ENCODE results near the gene HSPA8.

The HSPA8 gene

DNA sequence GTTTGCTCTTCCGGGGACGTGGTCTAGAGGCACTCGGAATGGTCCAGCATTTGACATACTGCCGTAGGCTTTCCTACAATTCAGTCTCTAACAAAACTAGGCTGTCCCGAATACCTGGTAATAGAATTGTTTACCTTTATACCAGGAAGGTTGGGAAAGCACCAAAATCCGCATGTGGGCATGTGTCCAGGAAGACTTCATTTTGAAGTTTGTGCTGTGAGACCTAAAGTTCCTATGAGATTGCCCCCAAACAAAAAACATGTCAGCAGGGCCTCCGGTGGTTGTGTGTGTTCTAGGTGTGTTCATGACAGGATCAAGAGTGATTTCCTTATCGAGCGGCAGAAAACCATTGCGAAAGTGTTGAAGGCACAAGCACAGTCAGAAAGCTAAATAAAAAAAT is 26.1 kb downstream of the HSPA8 start:
- no peak overlapping the region for H3K4me3 ChIP-seq (ENCODE audit: low read length)
- H3K9ac ChIP-seq (ENCODE audit: low read length), result no peak overlapping the region

DNA sequence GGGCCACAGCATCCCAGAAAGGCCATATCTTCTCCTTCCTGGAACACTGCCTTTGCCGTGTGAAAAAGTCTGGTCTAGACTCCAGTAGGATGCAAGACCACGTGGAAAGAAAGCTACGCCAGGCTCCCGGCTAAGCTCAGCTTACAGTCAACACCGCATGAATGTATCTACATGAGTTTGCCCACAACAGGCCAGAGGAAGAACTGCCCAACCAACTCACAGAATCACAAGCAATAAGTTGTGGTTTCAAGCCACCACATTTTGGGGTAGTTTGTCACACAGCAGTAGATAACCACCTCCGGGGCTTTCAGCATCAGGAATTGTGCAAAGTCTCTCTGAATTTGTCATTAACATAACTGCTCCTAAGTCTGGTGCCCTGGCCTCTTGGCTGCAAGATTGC is 27.3 kb downstream of the HSPA8 start:
- Histone ChIP-seq H3K9me3 (ENCODE audit: control insufficient read depth, low read depth, low read length) (no peaks in the 10 kb centered on the region), H3K36me3 (ENCODE audit: control insufficient read depth, low read depth, low read length) (no peaks in the 10 kb centered on the region), H3K27ac (ENCODE audit: low read length) (no peak overlapping the region), H3K27me3 (ENCODE audit: control insufficient read depth, insufficient read depth, low read length) (no peaks in the 10 kb centered on the region), H3K4me1 (ENCODE audit: control insufficient read depth, low read depth, low read length) (peaks cover 6% of the 10 kb centered on the region), H3K9ac (ENCODE audit: low read length) (no peak overlapping the region), H3K4me3 (ENCODE audit: low read length) (no peak overlapping the region)

More for the DNA sequence above, 26.1 kb downstream of the HSPA8 start:
- Histone ChIP-seq H3K4me1 (ENCODE audit: control insufficient read depth, low read depth, low read length) (no peaks in the 10 kb centered on the region), H3K27me3 (ENCODE audit: control insufficient read depth, insufficient read depth, low read length) (no peaks in the 10 kb centered on the region), H3K9me3 (ENCODE audit: control insufficient read depth, low read depth, low read length) (no peaks in the 10 kb centered on the region), H3K36me3 (ENCODE audit: control insufficient read depth, low read depth, low read length) (no peaks in the 10 kb centered on the region), H3K27ac (ENCODE audit: low read length) (no peak overlapping the region)

DNA sequence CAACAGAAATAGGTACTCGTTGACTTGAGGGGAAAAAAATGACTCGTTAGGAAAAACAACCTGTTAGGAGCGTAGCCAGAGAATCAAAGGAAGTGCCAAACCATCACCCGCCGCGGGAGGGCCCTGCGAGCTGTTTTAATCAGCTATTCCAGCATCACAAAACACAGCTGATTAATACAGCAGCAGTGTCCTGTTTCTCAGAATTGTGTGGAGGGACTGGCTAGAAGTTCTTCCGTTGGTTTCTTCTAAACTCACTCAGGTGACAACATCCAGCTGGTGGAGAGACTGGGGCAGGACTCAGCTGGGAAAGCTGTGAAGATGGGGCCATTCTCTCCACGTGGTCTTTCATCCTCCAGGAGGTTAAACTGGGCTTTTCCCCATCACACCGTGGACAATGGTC is 28.0 kb downstream of the HSPA8 start:
- Histone ChIP-seq H3K9me3 (ENCODE audit: control insufficient read depth, low read depth, low read length) (no peaks in the 10 kb centered on the region), H3K27me3 (ENCODE audit: control insufficient read depth, insufficient read depth, low read length) (no peaks in the 10 kb centered on the region), H3K36me3 (ENCODE audit: control insufficient read depth, low read depth, low read length) (no peaks in the 10 kb centered on the region), H3K4me3 (ENCODE audit: low read length) (no peak overlapping the region), H3K4me1 (ENCODE audit: control insufficient read depth, low read depth, low read length) (peaks cover 6% of the 10 kb centered on the region), H3K9ac (ENCODE audit: low read length) (no peak overlapping the region), H3K27ac (ENCODE audit: low read length) (no peak overlapping the region)

DNA sequence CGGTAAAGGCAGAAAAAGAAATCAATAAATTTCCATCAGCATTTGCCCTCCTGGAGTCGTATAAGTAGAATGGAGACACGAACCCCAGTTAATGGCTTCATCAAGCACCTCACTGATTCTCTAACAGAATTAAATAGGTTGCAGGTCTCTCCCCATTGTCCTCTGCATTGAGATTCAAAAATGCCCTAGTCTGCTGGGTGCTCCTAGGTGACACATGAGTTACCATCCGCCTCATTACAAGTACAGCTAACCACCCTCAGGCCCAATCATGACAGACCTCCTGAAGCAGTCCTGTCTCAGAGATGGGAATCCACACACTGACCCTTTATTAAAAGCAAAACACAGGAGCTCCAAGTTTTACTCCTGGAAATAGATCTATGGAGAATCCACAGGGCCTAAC is 31.4 kb downstream of the HSPA8 start:
- Histone ChIP-seq H3K27ac (ENCODE audit: low read length) (no peak overlapping the region), H3K4me3 (ENCODE audit: low read length) (no peak overlapping the region), H3K36me3 (ENCODE audit: control insufficient read depth, low read depth, low read length) (no peaks in the 10 kb centered on the region), H3K9ac (ENCODE audit: low read length) (no peak overlapping the region), H3K4me1 (ENCODE audit: control insufficient read depth, low read depth, low read length) (peaks cover 6% of the 10 kb centered on the region), H3K27me3 (ENCODE audit: control insufficient read depth, insufficient read depth, low read length) (no peaks in the 10 kb centered on the region), H3K9me3 (ENCODE audit: control insufficient read depth, low read depth, low read length) (no peaks in the 10 kb centered on the region)

DNA sequence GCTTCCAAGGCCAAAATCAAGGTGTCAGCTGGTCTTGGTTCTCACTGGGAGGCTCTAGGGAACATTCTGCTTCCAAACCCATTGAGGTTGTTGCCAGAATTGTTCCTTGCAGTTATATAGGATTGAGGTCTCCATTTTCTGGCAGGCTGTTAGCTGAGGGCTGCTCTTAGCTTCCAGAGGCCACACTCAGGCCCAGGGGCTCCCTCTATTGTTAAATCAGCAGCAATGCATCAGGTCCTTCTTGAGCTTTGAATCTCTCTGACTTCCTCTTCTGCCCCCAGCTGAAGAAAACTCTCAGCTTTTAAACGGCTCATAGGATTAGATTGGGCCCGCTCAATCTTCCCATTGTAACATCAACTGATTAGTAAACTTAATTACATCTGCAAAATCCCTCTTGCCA is 41.0 kb downstream of the HSPA8 start:
- Histone ChIP-seq H3K27me3 (ENCODE audit: control insufficient read depth, insufficient read depth, low read length) (no peaks in the 10 kb centered on the region), H3K9ac (ENCODE audit: low read length) (no peak overlapping the region), H3K4me3 (ENCODE audit: low read length) (no peak overlapping the region), H3K9me3 (ENCODE audit: control insufficient read depth, low read depth, low read length) (no peaks in the 10 kb centered on the region), H3K36me3 (ENCODE audit: control insufficient read depth, low read depth, low read length) (no peaks in the 10 kb centered on the region), H3K27ac (ENCODE audit: low read length) (no peak overlapping the region), H3K4me1 (ENCODE audit: control insufficient read depth, low read depth, low read length) (no peaks in the 10 kb centered on the region)

DNA sequence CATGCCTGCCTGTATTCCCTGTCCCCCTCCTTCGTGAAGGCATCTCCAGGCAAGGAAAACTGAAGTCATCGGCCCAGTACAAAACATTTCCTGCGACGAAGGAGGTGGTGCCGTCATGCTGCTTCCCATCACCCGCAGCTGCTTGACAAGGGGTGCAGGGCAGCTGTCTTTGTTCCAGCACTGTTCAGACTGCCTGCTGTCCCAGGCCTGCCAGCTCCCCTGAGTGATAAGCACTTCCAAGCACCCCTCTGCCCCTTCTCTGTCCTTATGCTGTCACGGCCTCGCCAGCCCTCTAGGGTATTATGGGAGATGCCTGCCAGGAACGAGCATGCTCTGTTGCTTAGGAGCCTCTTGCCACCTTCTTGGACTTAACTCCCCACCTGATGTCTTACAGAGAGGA is 43.2 kb downstream of the HSPA8 start:
- Histone ChIP-seq H3K36me3 (ENCODE audit: control insufficient read depth, low read depth, low read length) (no peaks in the 10 kb centered on the region), H3K9ac (ENCODE audit: low read length) (no peak overlapping the region), H3K9me3 (ENCODE audit: control insufficient read depth, low read depth, low read length) (no peaks in the 10 kb centered on the region), H3K27me3 (ENCODE audit: control insufficient read depth, insufficient read depth, low read length) (no peaks in the 10 kb centered on the region), H3K4me1 (ENCODE audit: control insufficient read depth, low read depth, low read length) (no peaks in the 10 kb centered on the region), H3K27ac (ENCODE audit: low read length) (no peak overlapping the region), H3K4me3 (ENCODE audit: low read length) (no peak overlapping the region)

DNA sequence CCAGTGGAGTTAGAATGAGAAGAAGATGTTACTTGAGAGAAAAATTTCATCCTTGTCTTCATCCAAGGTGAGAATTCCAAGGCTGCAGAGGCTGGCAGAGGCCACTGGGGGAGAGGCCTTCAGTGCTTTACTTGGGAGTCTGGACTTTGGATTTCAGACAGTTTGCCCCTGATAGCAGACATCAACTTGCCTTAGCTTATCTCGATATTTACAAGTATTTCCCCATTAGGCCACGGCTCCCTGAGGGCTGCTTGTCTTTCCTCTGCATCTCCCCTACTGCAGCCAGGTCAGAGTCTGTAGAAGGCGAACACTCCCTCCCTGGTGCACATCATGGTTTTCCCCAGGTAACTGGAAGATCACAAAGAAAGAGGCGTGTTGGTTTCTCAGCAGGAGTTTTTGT is 50.4 kb downstream of the HSPA8 start:
- no peak overlapping the region for H3K27ac ChIP-seq (ENCODE audit: low read length)
- peaks cover 5% of the 10 kb centered on the region for H3K27me3 ChIP-seq (ENCODE audit: control insufficient read depth, insufficient read depth, low read length)
- no peaks in the 10 kb centered on the region for H3K36me3 ChIP-seq (ENCODE audit: control insufficient read depth, low read depth, low read length)
- H3K4me1 ChIP-seq (ENCODE audit: control insufficient read depth, low read depth, low read length), result peaks cover 3% of the 10 kb centered on the region
- H3K4me3 ChIP-seq (ENCODE audit: low read length), result no peak overlapping the region
- no peaks in the 10 kb centered on the region for H3K9me3 ChIP-seq (ENCODE audit: control insufficient read depth, low read depth, low read length)
- H3K9ac ChIP-seq (ENCODE audit: low read length), result no peak overlapping the region

Measured in iPS-18a (cell line).